H1 (cell line): ENCODE results near the gene ZNF132.

ENCODE experiments used
- CREB1 ChIP-seq: IDR thresholded peaks from 2 replicates; pipeline ENCODE4 v1.6.1; 2012; ENCODE audit warnings: inconsistent platforms
- CTCF ChIP-seq, 3 experiments: IDR thresholded peaks; 1 replicate in 2 of 3; 2 replicates in 1 of 3; pipeline versions ENCODE4 v1.5.1 to v1.6.1; 2011; ENCODE audit warnings: low read length in 3 of 3, mild to moderate bottlenecking in 3 of 3, inconsistent platforms in 2 of 3, low read depth in 1 of 3, moderate library complexity in 1 of 3; ENCODE audit not compliant: insufficient read depth in 1 of 3; ENCODE audit errors: control extremely low read depth in 1 of 3
- EZH2 ChIP-seq: fragments of 200-600 bp; sonication (generic); IDR thresholded peaks from 2 replicates; pipeline ENCODE4 v1.7.1; 2012; ENCODE audit warnings: low read depth, mild to moderate bottlenecking, moderate library complexity, low read length, inconsistent platforms; ENCODE audit not compliant: severe bottlenecking
- GTF2F1 ChIP-seq: IDR thresholded peaks from 2 replicates; pipeline ENCODE4 v1.6.1; 2012; ENCODE audit warnings: low read depth, low read length, improper control_type of control experiment, borderline replicate concordance
- POLR2A ChIP-seq, 2 experiments: IDR thresholded peaks; 1 replicate in 1 of 2; 2 replicates in 1 of 2; pipeline ENCODE4 v1.6.1; 2011; ENCODE audit warnings: low read depth in 2 of 2, low read length in 2 of 2, mild to moderate bottlenecking in 2 of 2; ENCODE audit errors: control extremely low read depth in 1 of 2
- POLR2AphosphoS5 ChIP-seq: IDR thresholded peaks from 2 replicates; pipeline ENCODE4 v1.6.1; 2011; ENCODE audit warnings: low read depth, low read length
- RFX5 ChIP-seq: IDR thresholded peaks from 2 replicates; pipeline ENCODE4 v1.6.1; 2011; ENCODE audit warnings: low read depth, low read length, improper control_type of control experiment, borderline replicate concordance
- SP1 ChIP-seq: IDR thresholded peaks from 2 replicates; pipeline ENCODE4 v1.6.1; 2011; ENCODE audit warnings: low read depth, low read length
- SP2 ChIP-seq: IDR thresholded peaks from 2 replicates; pipeline ENCODE4 v1.6.1; 2012; ENCODE audit warnings: mild to moderate bottlenecking, low read length, inconsistent platforms
- YY1 ChIP-seq: IDR thresholded peaks from 2 replicates; pipeline ENCODE4 v1.6.1; 2011; ENCODE audit warnings: low read depth, mild to moderate bottlenecking, low read length

GRCh38 chr19:58400316-58400915, 39.5 kb downstream of the ZNF132 start:
- TF ChIP-seq CTCF (IDR thresholded peaks at IDR 0.05; ENCODE audit: control extremely low read depth in 1 of 3, insufficient read depth in 1 of 3, low read depth in 1 of 3, low read length in 3 of 3) (no peak), POLR2AphosphoS5 (no peak), EZH2 (no peak), YY1 (no peak), SP2 (no peak), CREB1 (no peak), POLR2A (IDR thresholded peaks at IDR 0.05; ENCODE audit: control extremely low read depth in 1 of 2, low read depth in 2 of 2, low read length in 2 of 2) (no peak), SP1 (no peak), GTF2F1 (no peak), RFX5 (no peak)
